OCI-LY7 (cell line): ENCODE measurements around the gene PRR7. TPM values are rescaled to one million over a fixed set of nuclear protein-coding genes. Genes with fewer than 3 reads are reported as not detected.

Source experiments
- BruUV-seq: library from RNA; stranded (reverse); fragments of 400-500 nt; replicated peaks from 2 replicates; lab custom pipeline; 2021; lab: Mats Ljungman, UMichigan
- CTCF ChIA-PET: fragments of 300-600 bp; sonication (Branson Sonifier 250); formaldehyde crosslinking; loops from one replicate; lab custom pipeline; 2022; ENCODE audit warnings: antibody characterized with exemption; ENCODE audit not compliant: unreplicated experiment; lab: Charles Lee
- POLR2A ChIA-PET: fragments of 300-600 bp; sonication (Branson Sonifier 250); formaldehyde crosslinking; loops from one replicate; lab custom pipeline; 2022; ENCODE audit warnings: antibody characterized with exemption; lab: Charles Lee
- DNase-seq: peaks from one replicate; pipeline ENCODE4 v3.0.0-alpha.2; 2015; ENCODE audit warnings: low spot score
- H2AFZ ChIP-seq: fragments of 200-600 bp; sonication (generic), shearing (Covaris generic); 2 replicates; pipeline ENCODE4 v1.6.1; 2014; ENCODE audit warnings: mild to moderate bottlenecking, antibody characterized with exemption, low read length, moderate library complexity
- H3K27ac ChIP-seq: fragments of 200-600 bp; sonication (generic); 2 replicates; pipeline ENCODE4 v1.5.1; 2014; ENCODE audit warnings: mixed run types, low read depth, mild to moderate bottlenecking, moderate library complexity, low read length, inconsistent platforms; ENCODE audit not compliant: poor library complexity, severe bottlenecking
- H3K36me3 ChIP-seq: fragments of 200-600 bp; sonication (generic); 2 replicates; pipeline ENCODE4 v1.6.1; 2014; ENCODE audit warnings: mild to moderate bottlenecking, antibody characterized with exemption, low read length, moderate library complexity, mixed read lengths; ENCODE audit not compliant: insufficient read depth
- H3K4me1 ChIP-seq: fragments of 200-600 bp; sonication (generic); 2 replicates; pipeline ENCODE4 v1.5.1; 2014; ENCODE audit warnings: mild to moderate bottlenecking, low read length; ENCODE audit not compliant: insufficient read depth, poor library complexity, severe bottlenecking
- H3K4me2 ChIP-seq: fragments of 200-600 bp; sonication (generic); 2 replicates; pipeline ENCODE4 v1.6.1; 2014; ENCODE audit warnings: mild to moderate bottlenecking, low read length
- H3K4me3 ChIP-seq: fragments of 200-600 bp; sonication (generic); 2 replicates; pipeline ENCODE4 v1.5.1; 2014; ENCODE audit warnings: mild to moderate bottlenecking, low read depth, low read length; ENCODE audit not compliant: poor library complexity, severe bottlenecking
- H3K79me2 ChIP-seq: fragments of 200-600 bp; sonication (generic); 2 replicates; pipeline ENCODE4 v1.6.1; 2016; ENCODE audit warnings: low read depth, mild to moderate bottlenecking, low read length, moderate library complexity, mixed read lengths; ENCODE audit not compliant: insufficient read depth
- H3K9me2 ChIP-seq: fragments of 200-600 bp; sonication (generic); 2 replicates; pipeline ENCODE4 v1.6.1; 2016; ENCODE audit warnings: mild to moderate bottlenecking, low read length, mixed read lengths; ENCODE audit not compliant: insufficient read depth
- H3K9me3 ChIP-seq: fragments of 200-600 bp; sonication (generic); 2 replicates; pipeline ENCODE4 v1.6.1; 2014; ENCODE audit warnings: mild to moderate bottlenecking, mixed run types, low read length, mixed read lengths
- H4K20me1 ChIP-seq: fragments of 200-600 bp; sonication (generic); 2 replicates; pipeline ENCODE4 v1.6.1; 2014; ENCODE audit warnings: mild to moderate bottlenecking, antibody characterized with exemption, low read length, moderate library complexity, mixed read lengths; ENCODE audit not compliant: insufficient read depth
- CTCF ChIP-seq: fragments of 200-600 bp; sonication (generic); conservative IDR thresholded peaks from 2 replicates; pipeline ENCODE4 v1.5.1; 2014; ENCODE audit warnings: mild to moderate bottlenecking, antibody characterized with exemption, low read length, moderate library complexity, mixed read lengths
- EZH2phosphoT487 ChIP-seq: fragments of 200-600 bp; sonication (generic); IDR thresholded peaks from 2 replicates; pipeline ENCODE4 v1.6.1; 2018; ENCODE audit warnings: low read depth, borderline replicate concordance, mild to moderate bottlenecking, mixed run types, antibody characterized with exemption, low read length, moderate library complexity, mixed read lengths
- intact Hi-C: fragments of 100-400 bp; cut with micrococcal nuclease; formaldehyde crosslinking; loops from one replicate; pipeline ENCODE4 v1.10.0; 2022; ENCODE audit not compliant: unreplicated experiment
- total RNA-seq, 2 experiments: library from RNA; depleted of rRNA in 1 of 2; stranded (reverse); fragments of >200 nt in 1 of 2; shearing (Covaris generic) in 1 of 2; gene quantifications; 2 replicates each; pipeline ENCODE4 v1.2.3, GENCODE V29; 2014 to 2022

Gene PRR7
- total RNA-seq, 2 experiments from 2014 or later: 12.8 to 13.6 TPM

- Histone ChIP-seq H3K9me2 (no peaks in the 10 kb centered on the region), H3K4me3 (peak overlapping the region; percentile 35), H3K27ac (peak overlapping the region; percentile 94), H3K4me2 (peak overlapping the region; percentile 71), H3K36me3 (peaks cover 48% of the 10 kb centered on the region), H3K9me3 (no peaks in the 10 kb centered on the region), H3K79me2 (peaks cover 4% of the 10 kb centered on the region), H3K4me1 (peaks cover 70% of the 10 kb centered on the region), H4K20me1 (no peaks in the 10 kb centered on the region), H2AFZ (no peak overlapping the region)
- intact Hi-C loops: loop anchor here (10.0 kb wide), 1 partner anchor 613 kb away; the partner anchor contains the start of gene N4BP3
- TSS peak; percentile 89 for BruUV-seq
- DNase-seq: peak; percentile 74
- CTCF ChIA-PET: interaction anchor here (0.7 to 2.4 kb wide), 2 partner anchors 47 to 51 kb away, joined by 3 to 6 read pairs; no protein-coding TSS in a partner anchor
- POLR2A ChIA-PET: interaction anchor here (0.7 to 2.1 kb wide), 3 partner anchors 8 to 47 kb away, joined by 3 to 10 read pairs (median 6); partner anchors contain the start of gene DOK3
- TF ChIP-seq CTCF (no peak), EZH2phosphoT487 (no peak)
Measured at GRCh38 chr5:177501874-177502678, 55.5 kb downstream of the PRR7 start.

GRCh38 chr5:177502886-177503285 is 56.3 kb downstream of the PRR7 start:
- no peak for DNase-seq
- peak overlapping the region; percentile 94 for H3K27ac ChIP-seq
- peaks cover 56% of the 10 kb centered on the region for H3K36me3 ChIP-seq
- ChIA-PET CTCF (interaction anchor here (0.7 to 2.4 kb wide), 2 partner anchors 47 to 51 kb away, joined by 3 to 6 read pairs; no protein-coding TSS in a partner anchor), POLR2A (interaction anchor here (1.5 to 2.1 kb wide), 2 partner anchors 7 to 48 kb away, joined by 6 to 10 read pairs; partner anchors contain the start of gene DOK3)
- H4K20me1 ChIP-seq: no peaks in the 10 kb centered on the region
- H3K4me2 ChIP-seq: peak overlapping the region; percentile 71
- peaks cover 12% of the 10 kb centered on the region for H3K79me2 ChIP-seq
- no peak for TF ChIP-seq EZH2phosphoT487
- no peak for TF ChIP-seq CTCF
- BruUV-seq: no TSS peak
- intact Hi-C loops: loop anchor here (10.0 kb wide), 1 partner anchor 612 kb away; the partner anchor contains the start of gene N4BP3
- no peaks in the 10 kb centered on the region for H3K9me3 ChIP-seq
- H3K4me3 ChIP-seq: peak overlapping the region; percentile 35
- H3K9me2 ChIP-seq: no peaks in the 10 kb centered on the region
- H3K4me1 ChIP-seq: peaks cover 77% of the 10 kb centered on the region
- H2AFZ ChIP-seq: no peak overlapping the region
